PFSK-1 (cell line): ENCODE measurements around the gene AMBRA1.

Source experiments
- FOXP2 ChIP-seq: optimal IDR thresholded peaks from 2 replicates; pipeline ENCODE3; 2011; ENCODE audit warnings: borderline replicate concordance, control low read depth, inconsistent platforms; ENCODE audit not compliant: insufficient read depth; ENCODE audit errors: extremely low read length, extremely low read depth
- POLR2AphosphoS5 ChIP-seq: IDR thresholded peaks from 2 replicates; pipeline ENCODE4 v1.6.1; 2012; ENCODE audit warnings: low read depth, mild to moderate bottlenecking, control low read depth, low read length, moderate library complexity
- REST ChIP-seq, 2 experiments: IDR thresholded peaks; 2 replicates each; pipeline versions ENCODE4 v1.6.1 to v1.8.0; 2011 to 2012; ENCODE audit warnings: low read depth in 2 of 2, low read length in 2 of 2, control low read depth in 1 of 2, inconsistent platforms in 1 of 2, mild to moderate bottlenecking in 1 of 2, moderate library complexity in 1 of 2; ENCODE audit not compliant: insufficient read depth in 1 of 2
- SIN3A ChIP-seq: IDR thresholded peaks from 2 replicates; pipeline ENCODE4 v1.6.1; 2012; ENCODE audit warnings: mild to moderate bottlenecking, low read length, moderate library complexity, borderline replicate concordance; ENCODE audit not compliant: insufficient read depth
- TAF1 ChIP-seq: IDR thresholded peaks from 2 replicates; pipeline ENCODE4 v1.6.1; 2012; ENCODE audit warnings: low read length, control low read depth, borderline replicate concordance; ENCODE audit not compliant: insufficient read depth

The AMBRA1 gene

GRCh38 chr11:46570790-46571398 lies 22.9 kb downstream of the AMBRA1 start:
- TF ChIP-seq FOXP2: no peak
- TF ChIP-seq POLR2AphosphoS5: no peak
- no peak for TF ChIP-seq REST (IDR thresholded peaks at IDR 0.05; ENCODE audit: insufficient read depth in 1 of 2, low read depth in 2 of 2, low read length in 2 of 2)

GRCh38 chr11:46565232-46565840 lies 28.5 kb downstream of the AMBRA1 start:
- no peak for TF ChIP-seq FOXP2
- TF ChIP-seq SIN3A: no peak
- no peak for TF ChIP-seq REST (IDR thresholded peaks at IDR 0.05; ENCODE audit: insufficient read depth in 1 of 2, low read depth in 2 of 2, low read length in 2 of 2)
- TF ChIP-seq TAF1: no peak
- TF ChIP-seq POLR2AphosphoS5: no peak

GRCh38 chr11:46564459-46564858 lies 29.4 kb downstream of the AMBRA1 start:
- no peak for TF ChIP-seq REST (IDR thresholded peaks at IDR 0.05; ENCODE audit: insufficient read depth in 1 of 2, low read depth in 2 of 2, low read length in 2 of 2)
- TF ChIP-seq SIN3A: no peak
- no peak for TF ChIP-seq POLR2AphosphoS5
- no peak for TF ChIP-seq FOXP2
- no peak for TF ChIP-seq TAF1

GRCh38 chr11:46562527-46562926 lies 31.3 kb downstream of the AMBRA1 start:
- no peak for TF ChIP-seq REST (IDR thresholded peaks at IDR 0.05; ENCODE audit: insufficient read depth in 1 of 2, low read depth in 2 of 2, low read length in 2 of 2)
- no peak for TF ChIP-seq SIN3A
- TF ChIP-seq TAF1: no peak
- TF ChIP-seq POLR2AphosphoS5: no peak
- TF ChIP-seq FOXP2: no peak
